K562 (cell line): ENCODE results near the gene ATP9B. TPM values are rescaled to one million over a fixed set of nuclear protein-coding genes. Genes with fewer than 3 reads are reported as not detected.

Source experiments
- ATAC-seq: fragments of 200-7000 bp; cut with Tn5 transposase; 3 replicates; pipeline ENCODE4 v1.9.1; 2020; ENCODE audit warnings: moderate library complexity
- BruUV-seq: library from RNA; stranded (reverse); fragments of 400-500 nt; replicated peaks from 2 replicates; lab custom pipeline; 2021; lab: Mats Ljungman, UMichigan
- CTCF ChIA-PET: fragments of 300-600 bp; formaldehyde crosslinking; extraction: SDS; loops from one replicate; lab custom pipeline; 2021; ENCODE audit warnings: low intra/inter-chr PET ratio; lab: Yijun Ruan, JAX
- POLR2A ChIA-PET: fragments of 300-600, 350-650 bp; sonication (Branson Sonifier 250); formaldehyde crosslinking; extraction: SDS; loops from one replicate; lab custom pipeline; 2021; ENCODE audit warnings: antibody characterized with exemption, inconsistent platforms; lab: Yijun Ruan, JAX
- DNase-seq, 4 experiments: peaks; one replicate each; pipeline versions ENCODE4 v3.0.0 to v3.0.0-alpha.2; 2011 to 2018; ENCODE audit warnings: low spot score in 3 of 4, mixed read lengths in 3 of 4; ENCODE audit errors: extremely low read depth in 1 of 4
- FAIRE-seq: peaks from 2 replicates; lab custom pipeline; 2011; peaks lifted over from hg19 to GRCh38; lab: Jason Lieb, UNC
- H2AFZ ChIP-seq: 2 replicates; pipeline ENCODE4 v1.6.0; 2011; ENCODE audit warnings: low read depth, low read length, control low read depth, inconsistent platforms
- H3K27ac ChIP-seq: fragments of 200-600 bp; 3 replicates; pipeline ENCODE4 v1.8.0; 2011; ENCODE audit warnings: low read depth, mild to moderate bottlenecking, control low read depth, inconsistent platforms, low read length, moderate library complexity, mixed read lengths; ENCODE audit errors: extremely low read depth
- H3K27me3 ChIP-seq, 2 experiments: fragments of 300-600 bp in 1 of 2; 2 replicates in 1 of 2; 3 replicates in 1 of 2; pipeline versions ENCODE4 v1.6.0 to v1.8.0; 2011; ENCODE audit warnings: inconsistent platforms in 2 of 2, low read length in 2 of 2, mild to moderate bottlenecking in 1 of 2, mixed read lengths in 1 of 2, moderate library complexity in 1 of 2; ENCODE audit not compliant: control insufficient read depth in 2 of 2, insufficient read depth in 2 of 2
- H3K36me3 ChIP-seq: fragments of 300-600 bp; 3 replicates; pipeline ENCODE4 v1.8.0; 2011; ENCODE audit warnings: mild to moderate bottlenecking, low read length, inconsistent platforms; ENCODE audit not compliant: control insufficient read depth, insufficient read depth
- H3K4me1 ChIP-seq, 2 experiments: fragments of 200-600 bp in 1 of 2; replicated peaks in 1 of 2; 2 replicates in 1 of 2; 3 replicates in 1 of 2; pipeline versions ENCODE4 v1.5.1 to v1.8.0; 2011; ENCODE audit warnings: inconsistent platforms in 2 of 2, low read length in 2 of 2, mild to moderate bottlenecking in 1 of 2, mixed read lengths in 1 of 2, moderate library complexity in 1 of 2; ENCODE audit not compliant: control insufficient read depth in 2 of 2, insufficient read depth in 2 of 2
- H3K4me2 ChIP-seq: 2 replicates; pipeline ENCODE4 v1.6.1; 2011; ENCODE audit warnings: low read length, control low read depth, inconsistent platforms, mixed read lengths; ENCODE audit not compliant: insufficient read depth
- H3K4me3 ChIP-seq: fragments of 200-600 bp; sonication (generic), shearing (Covaris generic); 2 replicates; pipeline ENCODE4 v1.5.1; 2016; ENCODE audit warnings: control low read depth, inconsistent platforms
- H3K79me2 ChIP-seq: fragments of 200-600 bp; 3 replicates; pipeline ENCODE4 v1.8.0; 2011; ENCODE audit warnings: low read length, inconsistent platforms; ENCODE audit not compliant: control insufficient read depth, insufficient read depth
- H3K9ac ChIP-seq, 2 experiments: 2 replicates each; pipeline versions ENCODE4 v1.6.0 to v1.6.1; 2011; ENCODE audit warnings: low read depth in 2 of 2, low read length in 2 of 2, control low read depth in 1 of 2, inconsistent platforms in 1 of 2, mild to moderate bottlenecking in 1 of 2, mixed read lengths in 1 of 2; ENCODE audit not compliant: insufficient read depth in 1 of 2
- H3K9me1 ChIP-seq: one replicate; pipeline ENCODE4 v1.6.0; 2011; ENCODE audit warnings: inconsistent platforms, mild to moderate bottlenecking, low read length, moderate library complexity; ENCODE audit not compliant: control insufficient read depth, insufficient read depth
- H3K9me3 ChIP-seq: replicated peaks from 2 replicates; pipeline ENCODE4 v1.5.1; 2011; ENCODE audit warnings: low read depth, low read length, inconsistent platforms; ENCODE audit not compliant: control insufficient read depth, insufficient read depth
- H4K20me1 ChIP-seq: replicated peaks from 2 replicates; pipeline ENCODE4 v1.6.1; 2011; ENCODE audit warnings: low read length, inconsistent platforms, mixed read lengths; ENCODE audit not compliant: control insufficient read depth, insufficient read depth
- HEY1 ChIP-seq: fragments of 250-450 bp; sonication (Bioruptor Pico); IDR thresholded peaks from 2 replicates; pipeline ENCODE4 v1.5.0; 2020; ENCODE audit warnings: mild to moderate bottlenecking, moderate library complexity, borderline replicate concordance
- JUN ChIP-seq, 2 experiments: sonication (generic) in 1 of 2; formaldehyde crosslinking in 1 of 2; IDR thresholded peaks; 2 replicates each; pipeline versions ENCODE4 v1.6.1 to v1.8.0; 2012 to 2022; ENCODE audit warnings: borderline replicate concordance in 2 of 2, mild to moderate bottlenecking in 2 of 2, improper control_type of control experiment in 1 of 2, low read depth in 1 of 2, low read length in 1 of 2, missing genetic modification reagents in 1 of 2
- RERE ChIP-seq: sonication (generic); formaldehyde crosslinking; IDR thresholded peaks from 2 replicates; pipeline ENCODE4 v1.8.0; 2023; ENCODE audit warnings: missing genetic modification reagents, mild to moderate bottlenecking, borderline replicate concordance
- SMARCA4 ChIP-seq: fragments of 450-650 bp; IDR thresholded peaks from 2 replicates; pipeline ENCODE4 v1.6.1; 2016
- ZC3H11A ChIP-seq: IDR thresholded peaks from 2 replicates; pipeline ENCODE4 v1.6.1; 2012; ENCODE audit warnings: low read depth, low read length, improper control_type of control experiment
- ZNF143 ChIP-seq: sonication (generic); formaldehyde crosslinking; IDR thresholded peaks from 2 replicates; pipeline ENCODE4 v1.9.0; 2022; ENCODE audit warnings: mild to moderate bottlenecking, missing genetic modification reagents
- WGBS: fragments of 100-300 bp; shearing (Covaris generic); methylation state at CpG from one replicate; pipeline ENCODE4 v1.1.6; 2016; ENCODE audit warnings: low coverage, mixed read lengths; ENCODE audit not compliant: insufficient coverage; ENCODE audit errors: missing lambda C conversion rate; 5-methylcytosine and 5-hydroxymethylcytosine counted together
- in situ Hi-C: fragments of 300-500 bp; cut with MboI; formaldehyde crosslinking; loops from 4 replicates; pipeline ENCODE4 v1.15.0; 2018; ENCODE audit warnings: inconsistent platforms, mixed read lengths
- intact Hi-C: fragments of 100-400 bp; cut with micrococcal nuclease; formaldehyde crosslinking; loops from 2 replicates; pipeline ENCODE4 v1.14.2; 2022
- polyA plus RNA-seq, 8 experiments: library from polyadenylated mRNA; depleted of rRNA in 4 of 8; stranded (reverse) in 5 of 8; unstranded in 3 of 8; fragments of >200 nt; fragmentation: Nextera tagmentation in 2 of 8; fragmentation: Illumina TruSeq in 1 of 8; extraction: Ambion mirVana in 2 of 8; extraction: Trizol in 1 of 8; gene quantifications; 2 replicates each; pipeline versions ENCODE4 v1.2.1 to v1.2.3, GENCODE V29; 2011 to 2014; ENCODE audit warnings: inconsistent platforms in 1 of 8, missing spikeins in 1 of 8
- total RNA-seq, 7 experiments: library from RNA; depleted of rRNA in 6 of 7; stranded (reverse); fragments of >200 nt in 6 of 7; fragmentation: Illumina TruSeq in 2 of 7; extraction: Trizol in 2 of 7; gene quantifications; 2 replicates each; pipeline versions ENCODE4 v1.2.1 to v1.2.3, GENCODE V29; 2011 to 2021; ENCODE audit warnings: low replicate concordance in 1 of 7
- TF ChIP-seq, protein P1 (sequence below): fragments of 250-450 bp; sonication (Bioruptor Pico); IDR thresholded peaks from 2 replicates; pipeline ENCODE4 v1.5.0; 2021; ENCODE audit warnings: mild to moderate bottlenecking, borderline replicate concordance
- TF ChIP-seq, protein P2 (sequence below): fragments of 450-650 bp; formaldehyde crosslinking; IDR thresholded peaks from 2 replicates; pipeline ENCODE4 v1.4.0; 2020; ENCODE audit warnings: mild to moderate bottlenecking

ATP9B gene
- total and polyA plus RNA-seq, 9 of the 15 experiments (the other 6 are each of a cell fraction or from before 2014, with no cell fraction given), result 0.66 to 13.2 (median 7.9) TPM

- TF ChIP-seq, protein P1, sequence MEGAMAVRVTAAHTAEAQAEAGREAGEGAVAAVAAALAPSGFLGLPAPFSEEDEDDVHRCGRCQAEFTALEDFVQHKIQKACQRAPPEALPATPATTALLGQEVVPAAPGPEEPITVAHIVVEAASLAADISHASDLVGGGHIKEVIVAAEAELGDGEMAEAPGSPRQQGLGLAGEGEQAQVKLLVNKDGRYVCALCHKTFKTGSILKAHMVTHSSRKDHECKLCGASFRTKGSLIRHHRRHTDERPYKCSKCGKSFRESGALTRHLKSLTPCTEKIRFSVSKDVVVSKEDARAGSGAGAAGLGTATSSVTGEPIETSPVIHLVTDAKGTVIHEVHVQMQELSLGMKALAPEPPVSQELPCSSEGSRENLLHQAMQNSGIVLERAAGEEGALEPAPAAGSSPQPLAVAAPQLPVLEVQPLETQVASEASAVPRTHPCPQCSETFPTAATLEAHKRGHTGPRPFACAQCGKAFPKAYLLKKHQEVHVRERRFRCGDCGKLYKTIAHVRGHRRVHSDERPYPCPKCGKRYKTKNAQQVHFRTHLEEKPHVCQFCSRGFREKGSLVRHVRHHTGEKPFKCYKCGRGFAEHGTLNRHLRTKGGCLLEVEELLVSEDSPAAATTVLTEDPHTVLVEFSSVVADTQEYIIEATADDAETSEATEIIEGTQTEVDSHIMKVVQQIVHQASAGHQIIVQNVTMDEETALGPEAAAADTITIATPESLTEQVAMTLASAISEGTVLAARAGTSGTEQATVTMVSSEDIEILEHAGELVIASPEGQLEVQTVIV (CRISPR knock-in tag), result no peak
- TF ChIP-seq HEY1 (CRISPR knock-in tag) (no peak), ZNF143 (no peak)
- TF ChIP-seq, protein P2, sequence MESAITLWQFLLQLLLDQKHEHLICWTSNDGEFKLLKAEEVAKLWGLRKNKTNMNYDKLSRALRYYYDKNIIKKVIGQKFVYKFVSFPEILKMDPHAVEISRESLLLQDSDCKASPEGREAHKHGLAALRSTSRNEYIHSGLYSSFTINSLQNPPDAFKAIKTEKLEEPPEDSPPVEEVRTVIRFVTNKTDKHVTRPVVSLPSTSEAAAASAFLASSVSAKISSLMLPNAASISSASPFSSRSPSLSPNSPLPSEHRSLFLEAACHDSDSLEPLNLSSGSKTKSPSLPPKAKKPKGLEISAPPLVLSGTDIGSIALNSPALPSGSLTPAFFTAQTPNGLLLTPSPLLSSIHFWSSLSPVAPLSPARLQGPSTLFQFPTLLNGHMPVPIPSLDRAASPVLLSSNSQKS, result no peak
Measured at GRCh38 chr18:79396431-79397246, 327.4 kb downstream of the ATP9B start (continued).

GRCh38 chr18:79397247-79397829, 328.1 kb downstream of the ATP9B start:
- no peak for ATAC-seq
- no peak for DNase-seq
- H2AFZ ChIP-seq, result no peak overlapping the region
- H3K4me3 ChIP-seq, result no peak overlapping the region
- in situ Hi-C loops, result no loop called here
- CTCF ChIA-PET, result no interaction called here
- H3K27ac ChIP-seq, result no peak overlapping the region
- H3K4me2 ChIP-seq, result no peak overlapping the region; the same call in 1 of the 2 replicates
- FAIRE-seq, result no peak
- peaks cover 3% of the 10 kb centered on the region for H3K9me1 ChIP-seq
- intact Hi-C loops, result loop anchor here (5.0 kb wide), 2 partner anchors 110 to 130 kb away; no protein-coding TSS in a partner anchor
- no peaks in the 10 kb centered on the region for H3K36me3 ChIP-seq
- no peaks in the 10 kb centered on the region for H4K20me1 ChIP-seq
- H3K4me1 ChIP-seq, result peaks cover 0 to 76% of the 10 kb centered on the region in 2 experiments; a peak in 2 of 5 replicates
- H3K9ac ChIP-seq, result peak overlapping the region in 1 of 2 experiments; percentile 52; a peak in 1 of 4 replicates
- WGBS, result 83% methylated on average over 20 of the region's 27 CpGs
- H3K79me2 ChIP-seq, result peaks cover 9% of the 10 kb centered on the region
- POLR2A ChIA-PET, result interaction anchor here (1.0 kb wide), 2 partner anchors 9 to 123 kb away, joined by 3 read pairs; no protein-coding TSS in a partner anchor
- no peaks in the 10 kb centered on the region for H3K27me3 ChIP-seq
- no TSS peak for BruUV-seq
- no peaks in the 10 kb centered on the region for H3K9me3 ChIP-seq
- no peak for TF ChIP-seq JUN (IDR thresholded peaks at IDR 0.05; ENCODE audit: borderline replicate concordance, low read depth, low read length)
- TF ChIP-seq JUN (CRISPR knock-in tag; IDR thresholded peaks at IDR 0.05; ENCODE audit: borderline replicate concordance), result no peak
- TF ChIP-seq RERE (CRISPR knock-in tag), result no peak
- TF ChIP-seq ZC3H11A, result no peak
- TF ChIP-seq SMARCA4, result no peak
